Osteoblast (primary cell): ENCODE data around the gene WDR93. TPM values are rescaled to one million over a fixed set of nuclear protein-coding genes. Genes with fewer than 3 reads are reported as not detected.

Source experiments
- DNase-seq: peaks from one replicate; pipeline ENCODE4 v3.0.0; 2011; ENCODE audit warnings: low spot score, mixed read lengths; ENCODE audit not compliant: insufficient read length; ENCODE audit errors: missing footprints
- H2AFZ ChIP-seq: 2 replicates; pipeline ENCODE4 v1.6.0; 2011; ENCODE audit warnings: mild to moderate bottlenecking, low read length
- H3K27ac ChIP-seq: 2 replicates; pipeline ENCODE4 v1.5.1; 2011; ENCODE audit warnings: mild to moderate bottlenecking, low read depth, low read length, moderate library complexity
- H3K27me3 ChIP-seq: 2 replicates; pipeline ENCODE4 v1.6.0; 2012; ENCODE audit warnings: mild to moderate bottlenecking, control low read depth, inconsistent platforms, low read length, moderate library complexity; ENCODE audit not compliant: insufficient read depth
- H3K36me3 ChIP-seq: 2 replicates; pipeline ENCODE4 v1.5.1; 2011; ENCODE audit warnings: mild to moderate bottlenecking, low read length, control low read depth, moderate library complexity; ENCODE audit not compliant: insufficient read depth
- H3K4me1 ChIP-seq: 2 replicates; pipeline ENCODE4 v1.5.1; 2011; ENCODE audit warnings: mild to moderate bottlenecking, low read length, control low read depth, moderate library complexity; ENCODE audit not compliant: insufficient read depth
- H3K4me2 ChIP-seq: 2 replicates; pipeline ENCODE4 v1.6.0; 2011; ENCODE audit warnings: mild to moderate bottlenecking, low read length; ENCODE audit not compliant: insufficient read depth
- H3K4me3 ChIP-seq: fragments of 200-600 bp; sonication (generic); 3 replicates; pipeline ENCODE4 v1.5.1; 2012; ENCODE audit warnings: mild to moderate bottlenecking, low read length, inconsistent platforms; ENCODE audit not compliant: insufficient read depth
- H3K79me2 ChIP-seq: 2 replicates; pipeline ENCODE4 v1.6.0; 2012; ENCODE audit warnings: mild to moderate bottlenecking, low read length, control low read depth, inconsistent platforms; ENCODE audit not compliant: insufficient read depth
- H3K9me3 ChIP-seq: 2 replicates; pipeline ENCODE4 v1.5.1; 2011; ENCODE audit warnings: low read depth, low read length, control low read depth
- H4K20me1 ChIP-seq: 2 replicates; pipeline ENCODE4 v1.6.0; 2012; ENCODE audit warnings: mild to moderate bottlenecking, low read length, control low read depth; ENCODE audit not compliant: insufficient read depth
- CTCF ChIP-seq: IDR thresholded peaks from 2 replicates; pipeline ENCODE4 v1.5.1; 2011; ENCODE audit warnings: mild to moderate bottlenecking, low read depth, low read length, moderate library complexity; ENCODE audit errors: extremely low read depth
- total RNA-seq: library from RNA; depleted of rRNA; stranded (reverse); fragments of >200 nt; gene quantifications from 2 replicates; pipeline ENCODE4 v1.2.3, GENCODE V29; 2012

WDR93 gene
- total RNA-seq, 1 donor: 0.36 TPM

GRCh38 chr15:89758981-89759380 is 68.4 kb downstream of the WDR93 start:
- Histone ChIP-seq H2AFZ (no peak overlapping the region), H3K27ac (no peak overlapping the region), H3K4me1 (no peaks in the 10 kb centered on the region), H4K20me1 (no peaks in the 10 kb centered on the region), H3K9me3 (no peaks in the 10 kb centered on the region), H3K36me3 (no peaks in the 10 kb centered on the region), H3K4me3 (no peak overlapping the region), H3K27me3 (no peaks in the 10 kb centered on the region), H3K79me2 (no peaks in the 10 kb centered on the region), H3K4me2 (no peak overlapping the region)
- no peak for TF ChIP-seq CTCF
- no peak for DNase-seq

- Histone ChIP-seq H3K36me3 (no peaks in the 10 kb centered on the region), H3K4me1 (no peaks in the 10 kb centered on the region), H4K20me1 (no peaks in the 10 kb centered on the region), H3K27ac (no peak overlapping the region), H3K27me3 (no peaks in the 10 kb centered on the region), H3K4me2 (no peak overlapping the region), H3K79me2 (no peaks in the 10 kb centered on the region), H3K4me3 (no peak overlapping the region), H3K9me3 (no peaks in the 10 kb centered on the region), H2AFZ (no peak overlapping the region)
- TF ChIP-seq CTCF: no peak
- DNase-seq: peak; percentile 9
Observed at GRCh38 chr15:89759835-89760234, 69.2 kb downstream of the WDR93 start.

- Histone ChIP-seq H3K4me3 (no peak overlapping the region), H2AFZ (peak overlapping the region; percentile 44), H3K4me2 (no peak overlapping the region)
Observed at GRCh38 chr15:89760303-89761008, 69.8 kb downstream of the WDR93 start.

More at GRCh38 chr15:89760303-89761008, 69.8 kb downstream of the WDR93 start:
- Histone ChIP-seq H3K27ac (no peak overlapping the region), H3K36me3 (no peaks in the 10 kb centered on the region), H3K27me3 (no peaks in the 10 kb centered on the region), H3K4me1 (no peaks in the 10 kb centered on the region), H3K79me2 (no peaks in the 10 kb centered on the region), H3K9me3 (no peaks in the 10 kb centered on the region), H4K20me1 (no peaks in the 10 kb centered on the region)
- peak; percentile 98 for TF ChIP-seq CTCF
- peak; percentile 97 for DNase-seq
